Mesendoderm (in vitro differentiated cells): ENCODE measurements around the gene GRIA2.

Experiments used
- DNase-seq: peaks from one replicate; pipeline ENCODE4 v3.0.0; 2013
- H2AK5ac ChIP-seq: 2 replicates; pipeline ENCODE4 v1.6.1; 2013; ENCODE audit warnings: low read length, inconsistent platforms
- H2BK120ac ChIP-seq: 2 replicates; pipeline ENCODE4 v1.6.1; 2013; ENCODE audit warnings: low read depth, mild to moderate bottlenecking, low read length, moderate library complexity, mixed read lengths
- H2BK15ac ChIP-seq: replicated peaks from 2 replicates; pipeline ENCODE4 v1.6.1; 2013; ENCODE audit warnings: low read depth, mild to moderate bottlenecking, moderate library complexity
- H2BK5ac ChIP-seq: 2 replicates; pipeline ENCODE4 v1.6.1; 2013; ENCODE audit warnings: low read length, inconsistent platforms
- H3K18ac ChIP-seq: 2 replicates; pipeline ENCODE4 v1.6.1; 2013; ENCODE audit warnings: mild to moderate bottlenecking, low read length, mixed read lengths
- H3K23ac ChIP-seq: one replicate; pipeline ENCODE4 v1.6.1; 2013; ENCODE audit warnings: low read length
- H3K27ac ChIP-seq: 2 replicates; pipeline ENCODE4 v1.5.1; 2013; ENCODE audit warnings: low read depth, mild to moderate bottlenecking, inconsistent platforms, low read length, moderate library complexity
- H3K27me3 ChIP-seq: 2 replicates; pipeline ENCODE4 v1.6.1; 2013; ENCODE audit warnings: low read length, control low read depth, mild to moderate bottlenecking, inconsistent platforms; ENCODE audit not compliant: insufficient read depth, poor library complexity
- H3K36me3 ChIP-seq: 2 replicates; pipeline ENCODE4 v1.6.1; 2013; ENCODE audit warnings: low read length, inconsistent platforms; ENCODE audit not compliant: control insufficient read depth, insufficient read depth
- H3K4ac ChIP-seq: one replicate; pipeline ENCODE4 v1.6.1; 2013; ENCODE audit warnings: low read depth, mild to moderate bottlenecking, low read length, moderate library complexity
- H3K4me1 ChIP-seq: 2 replicates; pipeline ENCODE4 v1.6.1; 2013; ENCODE audit warnings: low read depth, low read length, inconsistent platforms; ENCODE audit not compliant: control insufficient read depth
- H3K4me2 ChIP-seq: 2 replicates; pipeline ENCODE4 v1.6.1; 2013; ENCODE audit warnings: low read length
- H3K4me3 ChIP-seq: 2 replicates; pipeline ENCODE4 v1.5.1; 2013; ENCODE audit warnings: mild to moderate bottlenecking, low read length
- H3K56ac ChIP-seq: one replicate; pipeline ENCODE4 v1.6.1; 2013; ENCODE audit warnings: low read length
- H3K79me1 ChIP-seq: 2 replicates; pipeline ENCODE4 v1.6.1; 2013; ENCODE audit warnings: low read length, inconsistent platforms
- H3K79me2 ChIP-seq: 2 replicates; pipeline ENCODE4 v1.6.1; 2013; ENCODE audit warnings: mild to moderate bottlenecking, low read length; ENCODE audit not compliant: control insufficient read depth, insufficient read depth
- H3K9ac ChIP-seq: 2 replicates; pipeline ENCODE4 v1.6.1; 2013; ENCODE audit warnings: low read length, inconsistent platforms
- H4K5ac ChIP-seq: one replicate; pipeline ENCODE4 v1.6.1; 2013; ENCODE audit warnings: low read length
- H4K8ac ChIP-seq: one replicate; pipeline ENCODE4 v1.6.1; 2013; ENCODE audit warnings: low read depth, mild to moderate bottlenecking, control low read depth, low read length, moderate library complexity
- WGBS: extraction: QIAGEN DNeasy Blood & Tissue Kit; methylation state at CpG from one replicate; pipeline ENCODE4 v1.1.7; 2013; ENCODE audit warnings: low lambda C conversion rate, missing lambda C conversion rate; ENCODE audit not compliant: insufficient coverage; ENCODE audit errors: extremely low coverage; 5-methylcytosine and 5-hydroxymethylcytosine counted together

Gene GRIA2

GRCh38 chr4:157196046-157196445, 24.5 kb upstream of the GRIA2 start:
- peak; percentile 11 for DNase-seq
- no peak overlapping the region for H2AK5ac ChIP-seq
- no peak overlapping the region for H2BK5ac ChIP-seq
- H4K5ac ChIP-seq, result no peak overlapping the region
- no peaks in the 10 kb centered on the region for H3K79me2 ChIP-seq
- no peak overlapping the region for H3K4me3 ChIP-seq
- H3K18ac ChIP-seq, result no peak overlapping the region
- no peak overlapping the region for H3K4ac ChIP-seq
- no peak overlapping the region for H3K23ac ChIP-seq
- H3K27me3 ChIP-seq, result no peaks in the 10 kb centered on the region
- no peak overlapping the region for H3K9ac ChIP-seq
- no peaks in the 10 kb centered on the region for H3K79me1 ChIP-seq
- H2BK15ac ChIP-seq, result no peak overlapping the region
- no peaks in the 10 kb centered on the region for H3K4me1 ChIP-seq
- no peak overlapping the region for H3K56ac ChIP-seq
- H2BK120ac ChIP-seq, result no peak overlapping the region
- H3K4me2 ChIP-seq, result no peak overlapping the region
- H3K27ac ChIP-seq, result no peak overlapping the region
- WGBS, result no CpG with 5 or more reads among the region's 1 CpG
- no peaks in the 10 kb centered on the region for H3K36me3 ChIP-seq
- no peak overlapping the region for H4K8ac ChIP-seq

- Histone ChIP-seq H3K79me2 (no peaks in the 10 kb centered on the region), H3K4me3 (no peak overlapping the region), H3K27ac (no peak overlapping the region), H2AK5ac (no peak overlapping the region), H3K9ac (no peak overlapping the region), H3K4me1 (no peaks in the 10 kb centered on the region), H3K27me3 (no peaks in the 10 kb centered on the region), H4K8ac (no peak overlapping the region), H3K56ac (no peak overlapping the region), H2BK5ac (no peak overlapping the region), H3K23ac (no peak overlapping the region), H3K18ac (no peak overlapping the region), H2BK120ac (no peak overlapping the region), H3K4me2 (no peak overlapping the region), H3K36me3 (no peaks in the 10 kb centered on the region), H4K5ac (no peak overlapping the region), H3K4ac (no peak overlapping the region), H3K79me1 (no peaks in the 10 kb centered on the region), H2BK15ac (no peak overlapping the region)
- peak; percentile 63 for DNase-seq
- WGBS, result no CpG with 5 or more reads among the region's 17 CpGs
These were observed 15.8 kb upstream of the GRIA2 start for GRCh38 chr4:157204634-157205244.

- Histone ChIP-seq H3K4me2 (no peak overlapping the region), H3K23ac (no peak overlapping the region), H2BK5ac (no peak overlapping the region), H3K36me3 (no peaks in the 10 kb centered on the region), H3K27ac (no peak overlapping the region), H3K4me1 (no peaks in the 10 kb centered on the region), H3K18ac (no peak overlapping the region), H3K79me1 (no peaks in the 10 kb centered on the region), H3K27me3 (peaks cover 18% of the 10 kb centered on the region), H3K4ac (no peak overlapping the region), H3K9ac (no peak overlapping the region), H3K4me3 (no peak overlapping the region), H2AK5ac (no peak overlapping the region), H4K8ac (no peak overlapping the region), H2BK120ac (no peak overlapping the region), H3K79me2 (no peaks in the 10 kb centered on the region), H4K5ac (no peak overlapping the region), H3K56ac (no peak overlapping the region), H2BK15ac (no peak overlapping the region)
- 100% methylated on average over 1 of the region's 3 CpGs for WGBS
- DNase-seq, result peak; percentile 16
These were observed 2.8 kb upstream of the GRIA2 start for GRCh38 chr4:157217708-157218107.

- Histone ChIP-seq H3K79me1 (no peaks in the 10 kb centered on the region), H3K4me2 (no peak overlapping the region), H3K27me3 (peaks cover 18% of the 10 kb centered on the region), H3K4me1 (no peaks in the 10 kb centered on the region), H3K79me2 (no peaks in the 10 kb centered on the region), H2AK5ac (no peak overlapping the region), H3K18ac (no peak overlapping the region), H3K9ac (no peak overlapping the region), H4K5ac (no peak overlapping the region), H3K36me3 (no peaks in the 10 kb centered on the region), H2BK15ac (no peak overlapping the region), H2BK5ac (no peak overlapping the region), H3K23ac (no peak overlapping the region), H4K8ac (no peak overlapping the region), H3K4ac (no peak overlapping the region), H3K56ac (no peak overlapping the region), H2BK120ac (no peak overlapping the region), H3K4me3 (no peak overlapping the region), H3K27ac (no peak overlapping the region)
- no peak for DNase-seq
- no CpG with 5 or more reads among the region's 16 CpGs for WGBS
These were observed 687 bp upstream of the GRIA2 start for GRCh38 chr4:157219711-157220370.

- H3K79me1 ChIP-seq, result no peaks in the 10 kb centered on the region
- no peak overlapping the region for H4K8ac ChIP-seq
- no peaks in the 10 kb centered on the region for H3K79me2 ChIP-seq
- no CpG with 5 or more reads among the region's 24 CpGs for WGBS
- H2BK5ac ChIP-seq, result no peak overlapping the region
- H3K4me2 ChIP-seq, result peak overlapping the region; percentile 53
- no peak overlapping the region for H3K4me3 ChIP-seq
- no peak overlapping the region for H3K27ac ChIP-seq
- H2BK15ac ChIP-seq, result no peak overlapping the region
- peaks cover 18% of the 10 kb centered on the region for H3K27me3 ChIP-seq
- H3K56ac ChIP-seq, result no peak overlapping the region
- no peak overlapping the region for H2BK120ac ChIP-seq
- no peak overlapping the region for H3K9ac ChIP-seq
- H4K5ac ChIP-seq, result no peak overlapping the region
- DNase-seq, result peak; percentile 8
- H3K23ac ChIP-seq, result no peak overlapping the region
- no peak overlapping the region for H2AK5ac ChIP-seq
- no peak overlapping the region for H3K18ac ChIP-seq
- H3K4me1 ChIP-seq, result no peaks in the 10 kb centered on the region
- no peaks in the 10 kb centered on the region for H3K36me3 ChIP-seq
- H3K4ac ChIP-seq, result no peak overlapping the region
These were observed 932 bp downstream of the GRIA2 start for GRCh38 chr4:157221426-157221894.
